ENCODE results near the gene COASY. TPM values are rescaled to one million over a fixed set of nuclear protein-coding genes. Genes with fewer than 3 reads are reported as not detected.
A peak's percentile ranks its signal among the peaks of the same experiment; 100 is the strongest.
"Not testable (repeated sequence)": the region's sequence is repeated elsewhere in the genome, so short reads cannot be mapped to it uniquely, and the experiment has no call there.

The COASY gene
- total RNA-seq, 2 experiments from 2014 or later = 37.8 to 40.7 TPM

DNA sequence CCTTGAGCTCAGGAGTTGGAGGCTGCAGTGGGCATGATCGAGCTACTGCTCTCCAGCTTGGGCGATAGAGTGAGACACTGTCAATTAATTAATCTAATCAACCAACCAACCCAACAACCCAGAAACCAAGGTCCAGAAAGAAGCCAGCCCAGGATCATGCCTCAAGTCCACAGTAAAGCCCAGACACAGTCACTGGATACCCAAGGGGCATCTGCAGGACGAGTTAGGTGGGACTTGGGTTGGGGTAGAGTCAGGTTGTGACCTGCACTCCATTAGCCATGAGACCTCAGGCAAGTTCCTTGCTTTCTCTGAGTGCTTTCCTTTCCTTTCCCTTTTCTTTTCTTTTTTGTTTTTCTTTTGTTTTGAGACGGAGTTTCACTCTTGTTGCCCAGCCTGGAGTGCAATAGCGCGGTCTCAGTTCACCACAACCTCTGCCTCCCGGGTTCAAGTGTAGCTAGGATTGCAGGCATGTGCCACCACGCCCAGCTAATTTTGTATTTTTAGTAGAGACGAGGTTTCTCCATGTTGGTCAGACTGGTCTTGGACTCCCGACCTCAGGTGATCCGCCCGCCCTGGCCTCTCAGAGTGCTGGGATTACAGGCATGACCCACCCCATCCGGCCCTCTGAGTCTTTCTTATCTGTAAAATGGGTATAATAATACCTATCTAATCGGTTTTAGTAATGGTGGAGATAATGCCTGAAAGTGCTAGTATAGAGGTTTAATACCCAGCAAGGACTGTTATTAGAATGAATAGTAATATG lies 12.8 kb upstream of the COASY start:
- CTCF ChIA-PET = interaction anchor here (1.1 to 1.2 kb wide), 2 partner anchors 12 to 29 kb away, joined by 3 read pairs; no protein-coding TSS in a partner anchor
- no peaks in the 10 kb centered on the region for H3K27me3 ChIP-seq (ENCODE audit: control insufficient read depth in 1 of 2, insufficient read depth in 2 of 2, low read length in 2 of 2)
- no peaks in the 10 kb centered on the region for H3K27me3 Mint-ChIP-seq

DNA sequence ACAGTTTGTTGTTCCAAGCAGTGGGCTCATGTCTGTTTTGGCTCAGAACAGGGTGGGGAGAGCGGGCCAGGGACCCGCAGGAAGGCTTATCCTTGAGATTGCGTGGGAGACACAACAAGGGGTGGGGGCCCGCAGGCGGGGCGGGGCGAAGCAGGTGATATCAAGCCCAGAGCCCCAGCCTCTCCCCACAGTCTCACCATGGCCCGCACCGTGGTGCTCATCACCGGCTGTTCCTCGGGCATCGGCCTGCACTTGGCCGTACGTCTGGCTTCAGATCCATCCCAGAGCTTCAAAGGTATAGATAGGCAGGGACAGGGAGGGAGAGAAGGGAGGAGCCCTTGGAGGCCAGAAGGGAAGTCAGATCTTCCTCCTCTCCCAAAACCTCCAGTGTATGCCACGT lies 9.2 kb upstream of the COASY start, which contains the start of gene HSD17B1:
HSD17B1 (plus strand) TSS at position 188 of the 400 bp plus-strand sequence; CDS start at position 199, 11 bp downstream.
- H3K36me3 Mint-ChIP-seq (ENCODE audit: low read depth); intact Hi-C loops (cut with DNase I, micrococcal nuclease); H3K27me3 ChIP-seq (ENCODE audit: control insufficient read depth in 1 of 2, insufficient read depth in 2 of 2, low read length in 2 of 2); H3K9me3 ChIP-seq (ENCODE audit: control insufficient read depth in 1 of 2, insufficient read depth in 1 of 2, low read length in 2 of 2); H3K27me3 Mint-ChIP-seq; ATAC-seq (ENCODE audit: poor library complexity); DNase-seq; CTCF ChIA-PET; H3K27ac ChIP-seq (ENCODE audit: low read depth in 1 of 2, low read length in 2 of 2); H3K9me3 Mint-ChIP-seq; H3K36me3 ChIP-seq (ENCODE audit: insufficient read depth, low read length): not testable (repeated sequence)
- Histone ChIP-seq H3K4me1 (ENCODE audit: insufficient read depth, low read length) (peaks cover 43% of the 10 kb centered on the region), H3K4me3 (ENCODE audit: low read length) (peak within 1 kb of the TSS; percentile 84)
- POLR2A ChIA-PET = interaction anchor here (1.2 to 2.6 kb wide), 2 partner anchors 17 to 241 kb away, joined by 3 to 14 read pairs; partner anchors contain the start of gene NAGLU
- Mint-ChIP-seq H3K27ac (peak within 1 kb of the TSS; percentile 90), H3K4me3 (peak within 1 kb of the TSS; percentile 93), H3K4me1 (ENCODE audit: low read depth) (peaks cover 39% of the 10 kb centered on the region)

More for the DNA sequence above, 12.8 kb upstream of the COASY start:
- H3K9me3 ChIP-seq (ENCODE audit: control insufficient read depth in 1 of 2, insufficient read depth in 1 of 2, low read length in 2 of 2) = no peaks in the 10 kb centered on the region
- DNase-seq (no peak), ATAC-seq (ENCODE audit: poor library complexity) (no peak)
- H3K36me3 ChIP-seq (ENCODE audit: insufficient read depth, low read length) = peaks cover 5% of the 10 kb centered on the region
- peak overlapping the region; percentile 35 for H3K4me3 Mint-ChIP-seq
- H3K27ac Mint-ChIP-seq = no peak overlapping the region
- no peak overlapping the region for H3K27ac ChIP-seq (ENCODE audit: low read depth in 1 of 2, low read length in 2 of 2)
- peaks cover 23% of the 10 kb centered on the region for H3K4me1 Mint-ChIP-seq (ENCODE audit: low read depth)
- POLR2A ChIA-PET = interaction anchor here (0.7 to 2.1 kb wide), 6 partner anchors 12 to 273 kb away, joined by 3 to 20 read pairs (median 5); partner anchors contain the start of genes NAGLU and PSMC3IP
- intact Hi-C loops (cut with DNase I, micrococcal nuclease) = loop anchor here in 1 of 2 experiments (1.0 kb wide), 1 partner anchor 27 kb away; no protein-coding TSS in a partner anchor
- TF ChIP-seq, protein P1, sequence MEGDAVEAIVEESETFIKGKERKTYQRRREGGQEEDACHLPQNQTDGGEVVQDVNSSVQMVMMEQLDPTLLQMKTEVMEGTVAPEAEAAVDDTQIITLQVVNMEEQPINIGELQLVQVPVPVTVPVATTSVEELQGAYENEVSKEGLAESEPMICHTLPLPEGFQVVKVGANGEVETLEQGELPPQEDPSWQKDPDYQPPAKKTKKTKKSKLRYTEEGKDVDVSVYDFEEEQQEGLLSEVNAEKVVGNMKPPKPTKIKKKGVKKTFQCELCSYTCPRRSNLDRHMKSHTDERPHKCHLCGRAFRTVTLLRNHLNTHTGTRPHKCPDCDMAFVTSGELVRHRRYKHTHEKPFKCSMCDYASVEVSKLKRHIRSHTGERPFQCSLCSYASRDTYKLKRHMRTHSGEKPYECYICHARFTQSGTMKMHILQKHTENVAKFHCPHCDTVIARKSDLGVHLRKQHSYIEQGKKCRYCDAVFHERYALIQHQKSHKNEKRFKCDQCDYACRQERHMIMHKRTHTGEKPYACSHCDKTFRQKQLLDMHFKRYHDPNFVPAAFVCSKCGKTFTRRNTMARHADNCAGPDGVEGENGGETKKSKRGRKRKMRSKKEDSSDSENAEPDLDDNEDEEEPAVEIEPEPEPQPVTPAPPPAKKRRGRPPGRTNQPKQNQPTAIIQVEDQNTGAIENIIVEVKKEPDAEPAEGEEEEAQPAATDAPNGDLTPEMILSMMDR (IDR thresholded peaks at IDR 0.05) = no peak
- H3K9me3 Mint-ChIP-seq = no peaks in the 10 kb centered on the region
- no peaks in the 10 kb centered on the region for H3K36me3 Mint-ChIP-seq (ENCODE audit: low read depth)
- H3K4me3 ChIP-seq (ENCODE audit: low read length) = no peak overlapping the region
- peaks cover 30% of the 10 kb centered on the region for H3K4me1 ChIP-seq (ENCODE audit: insufficient read depth, low read length)

DNA sequence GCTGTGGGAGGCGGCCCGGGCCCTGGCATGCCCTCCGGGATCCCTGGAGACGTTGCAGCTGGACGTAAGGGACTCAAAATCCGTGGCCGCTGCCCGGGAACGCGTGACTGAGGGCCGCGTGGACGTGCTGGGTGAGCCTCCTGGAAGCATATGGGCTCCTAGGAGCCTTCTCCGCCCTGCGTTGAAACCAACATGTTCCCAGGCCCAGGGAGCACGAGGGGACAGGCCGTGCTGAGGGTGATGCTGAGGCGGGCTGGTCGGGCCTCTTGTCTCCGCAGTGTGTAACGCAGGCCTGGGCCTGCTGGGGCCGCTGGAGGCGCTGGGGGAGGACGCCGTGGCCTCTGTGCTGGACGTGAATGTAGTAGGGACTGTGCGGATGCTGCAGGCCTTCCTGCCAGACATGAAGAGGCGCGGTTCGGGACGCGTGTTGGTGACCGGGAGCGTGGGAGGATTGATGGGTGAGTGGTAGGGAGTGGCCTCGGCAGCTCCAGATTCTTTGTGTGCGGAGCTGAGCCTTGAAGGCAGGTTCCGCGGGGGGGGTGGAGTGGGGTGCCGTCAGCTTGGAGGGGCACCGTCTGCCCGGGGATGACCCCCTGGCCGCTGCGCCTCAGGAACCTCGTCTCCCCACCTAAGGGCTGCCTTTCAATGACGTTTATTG lies 8.7 kb upstream of the COASY start:
- no peak for ATAC-seq (ENCODE audit: poor library complexity)
- peak overlapping the region; percentile 93 for H3K4me3 Mint-ChIP-seq
- TF ChIP-seq, protein P1 (IDR thresholded peaks at IDR 0.05) = no peak
- no peaks in the 10 kb centered on the region for H3K36me3 Mint-ChIP-seq (ENCODE audit: low read depth)
- peaks cover 39% of the 10 kb centered on the region for H3K4me1 Mint-ChIP-seq (ENCODE audit: low read depth)
- intact Hi-C loops (cut with DNase I, micrococcal nuclease) = no loop called here
- CTCF ChIA-PET = no interaction called here
- DNase-seq = peak in 1 of 14 experiments; percentile 37
- H3K27me3 ChIP-seq (ENCODE audit: control insufficient read depth in 1 of 2, insufficient read depth in 2 of 2, low read length in 2 of 2) = no peaks in the 10 kb centered on the region
- no peak overlapping the region for H3K27ac ChIP-seq (ENCODE audit: low read depth in 1 of 2, low read length in 2 of 2)
- H3K4me3 ChIP-seq (ENCODE audit: low read length) = no peak overlapping the region
- H3K27ac Mint-ChIP-seq = peak overlapping the region; percentile 90
- no peaks in the 10 kb centered on the region for H3K27me3 Mint-ChIP-seq
- peaks cover 37% of the 10 kb centered on the region for H3K4me1 ChIP-seq (ENCODE audit: insufficient read depth, low read length)
- H3K36me3 ChIP-seq (ENCODE audit: insufficient read depth, low read length) = peaks cover 5% of the 10 kb centered on the region
- no peaks in the 10 kb centered on the region for H3K9me3 Mint-ChIP-seq
- POLR2A ChIA-PET = interaction anchor here (1.1 to 2.6 kb wide), 5 partner anchors 14 to 241 kb away, joined by 3 to 14 read pairs (median 10); partner anchors contain the start of genes MLX, NAGLU and PSMC3IP
- no peaks in the 10 kb centered on the region for H3K9me3 ChIP-seq (ENCODE audit: control insufficient read depth in 1 of 2, insufficient read depth in 1 of 2, low read length in 2 of 2)

Measured in CD4-positive, alpha-beta T cell (primary cell).